ENCODE data around the gene CCDC92B.

DNA sequence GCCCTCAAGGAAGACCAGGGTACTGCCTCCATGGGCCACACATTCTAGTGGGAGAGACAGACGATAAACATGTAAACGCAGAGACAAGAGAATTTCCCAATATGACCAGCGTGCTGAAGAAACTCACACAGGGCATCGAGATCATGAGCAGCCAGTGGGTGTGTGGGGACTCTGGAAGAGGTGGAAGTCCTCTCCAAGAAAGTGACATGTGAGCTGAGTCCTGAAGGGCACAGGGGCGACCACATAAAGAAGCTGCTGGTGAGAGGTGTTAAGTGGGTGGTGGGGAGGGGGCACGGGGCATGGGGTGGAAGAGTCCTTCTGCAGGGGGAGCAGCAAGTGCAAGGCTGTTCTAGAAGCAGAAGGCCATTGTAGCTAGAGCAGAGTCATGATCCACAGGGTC is 25.8 kb upstream of the CCDC92B start:
- TF ChIP-seq EZH2 (IDR thresholded peaks at IDR 0.05; ENCODE audit: insufficient read depth, poor library complexity, severe bottlenecking) = no peak
- no peak for TF ChIP-seq EZH2phosphoT487 (IDR thresholded peaks at IDR 0.05; ENCODE audit: insufficient read depth, low read depth)
